GM21723 (cell line): ENCODE measurements around the gene MMAB.
"Not testable (repeated sequence)": the region's sequence is repeated elsewhere in the genome, so short reads cannot be mapped to it uniquely, and the experiment has no call there.

Experiments used
- ATAC-seq: cut with Tn5 transposase; IDR thresholded peaks from one replicate; pipeline ENCODE4 v1.9.1; 2021; ENCODE audit warnings: mild to moderate bottlenecking, moderate library complexity; ENCODE audit not compliant: unreplicated experiment

MMAB gene

GRCh38 chr12:109604132-109604585 lies 30.9 kb upstream of the MMAB start:
- ATAC-seq = no peak

GRCh38 chr12:109602132-109602531 lies 28.8 kb upstream of the MMAB start:
- ATAC-seq = not testable (repeated sequence)

- no peak for ATAC-seq
Observed at GRCh38 chr12:109601557-109601956, 28.3 kb upstream of the MMAB start.

GRCh38 chr12:109600995-109601394 lies 27.7 kb upstream of the MMAB start:
- no peak for ATAC-seq

- no peak for ATAC-seq
Observed at GRCh38 chr12:109600481-109600880, 27.2 kb upstream of the MMAB start.

GRCh38 chr12:109599087-109599486 lies 25.8 kb upstream of the MMAB start:
- no peak for ATAC-seq

GRCh38 chr12:109598428-109598854 lies 25.1 kb upstream of the MMAB start:
- no peak for ATAC-seq

GRCh38 chr12:109597795-109598427 lies 24.6 kb upstream of the MMAB start:
- no peak for ATAC-seq

GRCh38 chr12:109597414-109597794 lies 24.1 kb upstream of the MMAB start:
- no peak for ATAC-seq

GRCh38 chr12:109596418-109597244 lies 23.3 kb upstream of the MMAB start:
- no peak for ATAC-seq

GRCh38 chr12:109595321-109595902 lies 22.1 kb upstream of the MMAB start:
- no peak for ATAC-seq

- ATAC-seq = no peak
Observed at GRCh38 chr12:109594556-109595317, 21.4 kb upstream of the MMAB start.

- no peak for ATAC-seq
Observed at GRCh38 chr12:109592905-109593272, 19.6 kb upstream of the MMAB start.

GRCh38 chr12:109592195-109592904 lies 19.0 kb upstream of the MMAB start:
- no peak for ATAC-seq

- ATAC-seq = no peak
Observed at GRCh38 chr12:109591041-109591440, 17.7 kb upstream of the MMAB start.

- ATAC-seq = no peak
Observed at GRCh38 chr12:109590566-109590965, 17.3 kb upstream of the MMAB start.

- no peak for ATAC-seq
Observed at GRCh38 chr12:109589691-109590245, 16.5 kb upstream of the MMAB start.

GRCh38 chr12:109589240-109589590 lies 15.9 kb upstream of the MMAB start:
- no peak for ATAC-seq

- ATAC-seq = no peak
Observed at GRCh38 chr12:109588461-109589239, 15.3 kb upstream of the MMAB start.

GRCh38 chr12:109587921-109588320 lies 14.6 kb upstream of the MMAB start:
- ATAC-seq = no peak
